Central memory CD4-positive, alpha-beta T cell (primary cell): Measurements from ENCODE around the gene YES1.
"Not testable (repeated sequence)": the region's sequence is repeated elsewhere in the genome, so short reads cannot be mapped to it uniquely, and the experiment has no call there.

ENCODE experiments used
- DNase-seq: peaks from one replicate; pipeline ENCODE4 v3.0.0; 2022

YES1 gene

GRCh38 chr18:778194-778927, 33.7 kb downstream of the YES1 start:
- DNase-seq, result no peak

- DNase-seq, result no peak
Measured at GRCh38 chr18:777021-777420, 35.0 kb downstream of the YES1 start.

GRCh38 chr18:776044-776443, 36.0 kb downstream of the YES1 start:
- DNase-seq, result not testable (repeated sequence)

- no peak for DNase-seq
Measured at GRCh38 chr18:774811-775210, 37.2 kb downstream of the YES1 start.

- no peak for DNase-seq
Measured at GRCh38 chr18:773980-774624, 37.9 kb downstream of the YES1 start.

GRCh38 chr18:770583-770961, 41.5 kb downstream of the YES1 start:
- DNase-seq, result no peak

GRCh38 chr18:767961-768360, 44.1 kb downstream of the YES1 start:
- no peak for DNase-seq

- DNase-seq, result no peak
Measured at GRCh38 chr18:767084-767882, 44.8 kb downstream of the YES1 start.

- no peak for DNase-seq
Measured at GRCh38 chr18:766550-766860, 45.5 kb downstream of the YES1 start.

- no peak for DNase-seq
Measured at GRCh38 chr18:765764-766549, 46.1 kb downstream of the YES1 start.

GRCh38 chr18:759864-760263, 52.2 kb downstream of the YES1 start:
- DNase-seq, result not testable (repeated sequence)

GRCh38 chr18:755506-755905, 56.5 kb downstream of the YES1 start:
- DNase-seq, result no peak

GRCh38 chr18:754656-755055, 57.4 kb downstream of the YES1 start:
- no peak for DNase-seq

GRCh38 chr18:750456-750855, 61.6 kb downstream of the YES1 start:
- no peak for DNase-seq

GRCh38 chr18:744832-745597, 67.0 kb downstream of the YES1 start:
- DNase-seq, result no peak

GRCh38 chr18:741931-742512, 70.0 kb downstream of the YES1 start:
- peak; percentile 33 for DNase-seq

- DNase-seq, result no peak
Measured at GRCh38 chr18:732371-732770, 79.7 kb downstream of the YES1 start.

GRCh38 chr18:731185-731584, 80.9 kb downstream of the YES1 start:
- DNase-seq, result no peak

- no peak for DNase-seq
Measured at GRCh38 chr18:730692-731091, 81.3 kb downstream of the YES1 start.

- DNase-seq, result not testable (repeated sequence)
Measured at GRCh38 chr18:730120-730519, 81.9 kb downstream of the YES1 start.

GRCh38 chr18:725646-726045, 86.4 kb downstream of the YES1 start:
- no peak for DNase-seq

GRCh38 chr18:723541-724080, 88.4 kb downstream of the YES1 start:
- no peak for DNase-seq
